IMR-90 (cell line): Measurements from ENCODE around the gene SLC35F3. TPM values are rescaled to one million over a fixed set of nuclear protein-coding genes. Genes with fewer than 3 reads are reported as not detected.

Source experiments
- ATAC-seq: fragments of 200-7000 bp; cut with Tn5 transposase; 2 replicates; pipeline ENCODE4 v1.9.1; 2020; ENCODE audit warnings: low read depth, mild to moderate bottlenecking, moderate library complexity
- BruUV-seq: library from RNA; stranded (reverse); fragments of 400-500 nt; replicated peaks from 2 replicates; lab custom pipeline; 2021; lab: Mats Ljungman, UMichigan
- CTCF ChIA-PET: fragments of 300-600 bp; formaldehyde crosslinking; extraction: SDS; loops from one replicate; lab custom pipeline; 2021; ENCODE audit warnings: antibody characterized with exemption; lab: Yijun Ruan, JAX
- POLR2A ChIA-PET: fragments of 300-600 bp; sonication (Branson Sonifier 250); formaldehyde crosslinking; loops from one replicate; lab custom pipeline; 2022; ENCODE audit warnings: antibody characterized with exemption; ENCODE audit not compliant: unreplicated experiment; lab: Charles Lee
- DNase-seq: peaks from one replicate; pipeline ENCODE4 v3.0.0; 2013
- H2AFZ ChIP-seq: replicated peaks from 2 replicates; pipeline ENCODE3; 2013; ENCODE audit warnings: low read length, mild to moderate bottlenecking; ENCODE audit not compliant: poor library complexity
- H2AK5ac ChIP-seq: 2 replicates; pipeline ENCODE4 v1.6.1; 2013; ENCODE audit warnings: low read depth, low read length, inconsistent platforms
- H2AK9ac ChIP-seq: replicated peaks from 2 replicates; pipeline ENCODE3; 2013; ENCODE audit warnings: mild to moderate bottlenecking, low read depth, low read length, moderate library complexity; ENCODE audit not compliant: poor library complexity
- H2BK120ac ChIP-seq: 2 replicates; pipeline ENCODE4 v1.6.1; 2013; ENCODE audit warnings: low read depth, low read length, inconsistent platforms
- H2BK15ac ChIP-seq: 3 replicates; pipeline ENCODE4 v1.6.1; 2013; ENCODE audit warnings: low read depth, low read length, inconsistent platforms
- H2BK20ac ChIP-seq: 2 replicates; pipeline ENCODE4 v1.6.1; 2013; ENCODE audit warnings: low read depth, mild to moderate bottlenecking, inconsistent platforms, low read length, moderate library complexity
- H2BK5ac ChIP-seq: 2 replicates; pipeline ENCODE4 v1.6.1; 2013; ENCODE audit warnings: mild to moderate bottlenecking, low read depth, low read length, inconsistent platforms; ENCODE audit not compliant: poor library complexity, severe bottlenecking
- H3K14ac ChIP-seq: replicated peaks from 2 replicates; pipeline ENCODE4 v1.6.1; 2013; ENCODE audit warnings: low read depth, low read length, inconsistent platforms
- H3K18ac ChIP-seq: 2 replicates; pipeline ENCODE4 v1.6.1; 2013; ENCODE audit warnings: low read depth, low read length, control low read depth
- H3K23ac ChIP-seq: 2 replicates; pipeline ENCODE4 v1.6.1; 2013; ENCODE audit warnings: low read depth, low read length, inconsistent platforms
- H3K27ac ChIP-seq: 2 replicates; pipeline ENCODE4 v1.5.1; 2013; ENCODE audit warnings: mild to moderate bottlenecking, control low read depth, low read length; ENCODE audit not compliant: insufficient read depth
- H3K27me3 ChIP-seq: 2 replicates; pipeline ENCODE4 v1.6.1; 2013; ENCODE audit warnings: low read length; ENCODE audit not compliant: control insufficient read depth, insufficient read depth
- H3K36me3 ChIP-seq: 2 replicates; pipeline ENCODE4 v1.6.1; 2013; ENCODE audit warnings: low read length, mixed read lengths; ENCODE audit not compliant: control insufficient read depth, insufficient read depth
- H3K4ac ChIP-seq: 2 replicates; pipeline ENCODE4 v1.6.1; 2013; ENCODE audit warnings: low read depth, low read length, inconsistent platforms
- H3K4me1 ChIP-seq: 2 replicates; pipeline ENCODE4 v1.6.1; 2013; ENCODE audit warnings: low read length, mixed read lengths; ENCODE audit not compliant: control insufficient read depth, insufficient read depth
- H3K4me2 ChIP-seq: 2 replicates; pipeline ENCODE4 v1.6.1; 2013; ENCODE audit warnings: low read depth, mild to moderate bottlenecking, control low read depth, low read length, moderate library complexity
- H3K4me3 ChIP-seq: 2 replicates; pipeline ENCODE4 v1.5.1; 2013; ENCODE audit warnings: low read depth, mild to moderate bottlenecking, control low read depth, low read length, moderate library complexity; ENCODE audit not compliant: insufficient read depth
- H3K56ac ChIP-seq: 2 replicates; pipeline ENCODE4 v1.6.1; 2013; ENCODE audit warnings: low read length, inconsistent platforms; ENCODE audit not compliant: insufficient read depth; ENCODE audit errors: extremely low read depth
- H3K79me1 ChIP-seq, 2 experiments: 2 replicates each; pipeline ENCODE4 v1.6.1; 2013; ENCODE audit warnings: low read length in 2 of 2, inconsistent platforms in 1 of 2, low read depth in 1 of 2
- H3K9ac ChIP-seq: 2 replicates; pipeline ENCODE4 v1.6.1; 2013; ENCODE audit warnings: low read depth, low read length, control low read depth
- H3K9me1 ChIP-seq: 2 replicates; pipeline ENCODE4 v1.6.1; 2013; ENCODE audit warnings: low read length, inconsistent platforms; ENCODE audit not compliant: insufficient read depth
- H3K9me3 ChIP-seq: 2 replicates; pipeline ENCODE4 v1.6.1; 2013; ENCODE audit warnings: low read length; ENCODE audit not compliant: control insufficient read depth, insufficient read depth
- H4K20me1 ChIP-seq: 2 replicates; pipeline ENCODE4 v1.6.1; 2013; ENCODE audit warnings: low read length, inconsistent platforms; ENCODE audit not compliant: insufficient read depth
- H4K5ac ChIP-seq: 2 replicates; pipeline ENCODE4 v1.6.1; 2013; ENCODE audit warnings: mild to moderate bottlenecking, low read depth, low read length, control low read depth
- H4K8ac ChIP-seq, 2 experiments: 2 replicates each; pipeline ENCODE4 v1.6.1; 2013; ENCODE audit warnings: low read depth in 2 of 2, low read length in 2 of 2, control low read depth in 1 of 2, inconsistent platforms in 1 of 2
- H4K91ac ChIP-seq: 2 replicates; pipeline ENCODE4 v1.6.1; 2013; ENCODE audit warnings: low read depth, low read length, inconsistent platforms; ENCODE audit not compliant: insufficient read depth
- BHLHE40 ChIP-seq: fragments of 150-350 bp; IDR thresholded peaks from 2 replicates; pipeline ENCODE4 v1.6.1; 2016; ENCODE audit warnings: mild to moderate bottlenecking, low read depth, low read length
- CHD1 ChIP-seq: IDR thresholded peaks from 2 replicates; pipeline ENCODE4 v1.6.1; 2012; ENCODE audit warnings: low read depth, low read length, improper control_type of control experiment
- RCOR1 ChIP-seq: IDR thresholded peaks from 2 replicates; pipeline ENCODE4 v1.6.1; 2012; ENCODE audit warnings: mild to moderate bottlenecking, low read length, improper control_type of control experiment; ENCODE audit not compliant: insufficient replicate concordance
- WGBS, 2 experiments: methylation state at CpG; one replicate each; pipeline versions ENCODE4 v1.1.5 to v1.1.7; 2013; ENCODE audit warnings: missing lambda C conversion rate in 2 of 2; ENCODE audit not compliant: insufficient read length in 1 of 2; ENCODE audit errors: extremely low coverage in 2 of 2; 5-methylcytosine and 5-hydroxymethylcytosine counted together
- dilution Hi-C: fragments of 300-500 bp; cut with HindIII; formaldehyde crosslinking; loops from one replicate; pipeline ENCODE4 v1.14.3; 2018; ENCODE audit warnings: low sequenced_read_pairs; ENCODE audit not compliant: unreplicated experiment
- in situ Hi-C: fragments of 300-500 bp; cut with MboI; formaldehyde crosslinking; loops from 3 replicates; pipeline ENCODE4 v1.14.3; 2019; ENCODE audit warnings: low sequenced_read_pairs, inconsistent platforms, mixed read lengths
- intact Hi-C: fragments of 100-400 bp; cut with micrococcal nuclease; formaldehyde crosslinking; loops from 2 replicates; pipeline ENCODE4 v1.10.0; 2022
- polyA plus RNA-seq, 3 experiments: library from polyadenylated mRNA; depleted of rRNA; stranded (reverse); fragments of >200 nt; gene quantifications; 2 replicates each; pipeline ENCODE4 v1.2.3, GENCODE V29; 2012; ENCODE audit warnings: low replicate concordance in 1 of 3
- total RNA-seq: library from RNA; depleted of rRNA; stranded (reverse); fragments of >200 nt; gene quantifications from 2 replicates; pipeline ENCODE4 v1.2.3, GENCODE V29; 2012

The SLC35F3 gene
- total and polyA plus RNA-seq, 2 of the 4 experiments (the other 2 are of a cell fraction): under 0.01 to 0.17 TPM

DNA sequence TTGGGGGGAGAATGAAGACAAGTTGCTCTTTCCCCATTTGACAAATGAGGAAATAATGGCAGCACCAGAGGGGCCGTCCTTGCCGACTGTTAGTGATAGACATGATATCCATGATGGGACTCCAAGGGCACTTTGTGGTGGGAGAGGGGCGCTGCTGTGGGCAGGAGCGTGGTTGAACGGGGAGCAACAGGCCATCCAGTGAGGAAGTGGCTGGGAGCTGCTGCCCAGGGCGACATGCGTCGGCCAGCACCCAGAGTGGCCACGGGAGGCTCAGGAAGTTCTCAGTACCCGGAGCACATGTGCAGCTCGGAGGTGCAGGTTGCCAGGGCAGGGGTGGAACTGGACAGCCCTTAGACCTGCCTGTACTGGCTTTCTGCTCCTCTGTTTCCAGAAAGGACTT is 71.0 kb downstream of the SLC35F3 start:
- H2AK9ac ChIP-seq: no peak overlapping the region
- TF ChIP-seq BHLHE40: no peak
- no peak for TF ChIP-seq CHD1
- TF ChIP-seq RCOR1: no peak
- H3K9me3 ChIP-seq: peaks cover 37% of the 10 kb centered on the region
- intact Hi-C loops (no loop called here), in situ Hi-C loops (no loop called here), dilution Hi-C loops (no loop called here)
- H2BK20ac ChIP-seq: no peak overlapping the region
- no peak overlapping the region for H2BK15ac ChIP-seq
- no peak overlapping the region for H3K4me2 ChIP-seq
- no peaks in the 10 kb centered on the region for H3K36me3 ChIP-seq
- ChIA-PET CTCF (no interaction called here), POLR2A (no interaction called here)
- no peaks in the 10 kb centered on the region for H3K27me3 ChIP-seq
- H2AK5ac ChIP-seq: no peak overlapping the region
- no peak overlapping the region for H3K4me3 ChIP-seq
- H4K20me1 ChIP-seq: no peaks in the 10 kb centered on the region
- no peak overlapping the region for H3K18ac ChIP-seq
- no peak overlapping the region for H2BK5ac ChIP-seq
- H3K27ac ChIP-seq: no peak overlapping the region
- H3K23ac ChIP-seq: no peak overlapping the region
- WGBS, 2 experiments: 64% methylated on average over 6 of the region's 11 CpGs; no CpG with 5 or more reads in 1 of the 2 experiments
- H3K4ac ChIP-seq: no peak overlapping the region
- H4K8ac ChIP-seq: no peak overlapping the region
- BruUV-seq: no TSS peak
- H3K56ac ChIP-seq: no peak overlapping the region
- no peak overlapping the region for H3K9ac ChIP-seq
- H3K4me1 ChIP-seq: no peaks in the 10 kb centered on the region
- no peak overlapping the region for H4K91ac ChIP-seq
- H4K5ac ChIP-seq: no peak overlapping the region
- no peak overlapping the region for H3K14ac ChIP-seq
- no peak overlapping the region for H2BK120ac ChIP-seq
- no peak overlapping the region for H2AFZ ChIP-seq
- no peaks in the 10 kb centered on the region for H3K79me1 ChIP-seq
- DNase-seq (no peak), ATAC-seq (no peak)
- no peaks in the 10 kb centered on the region for H3K9me1 ChIP-seq
